PC-9 (cell line): Measurements from ENCODE around the gene ACER1.

Experiments
- CTCF ChIP-seq: fragments of 200-600 bp; sonication (generic); conservative IDR thresholded peaks from 2 replicates; pipeline ENCODE4 v1.6.1; 2017; ENCODE audit warnings: mixed run types, antibody characterized with exemption, mild to moderate bottlenecking, moderate library complexity
- EZH2 ChIP-seq: fragments of 200-600 bp; sonication (generic); IDR thresholded peaks from 2 replicates; pipeline ENCODE4 v1.8.0; 2017; ENCODE audit warnings: antibody characterized with exemption, low read depth

DNA sequence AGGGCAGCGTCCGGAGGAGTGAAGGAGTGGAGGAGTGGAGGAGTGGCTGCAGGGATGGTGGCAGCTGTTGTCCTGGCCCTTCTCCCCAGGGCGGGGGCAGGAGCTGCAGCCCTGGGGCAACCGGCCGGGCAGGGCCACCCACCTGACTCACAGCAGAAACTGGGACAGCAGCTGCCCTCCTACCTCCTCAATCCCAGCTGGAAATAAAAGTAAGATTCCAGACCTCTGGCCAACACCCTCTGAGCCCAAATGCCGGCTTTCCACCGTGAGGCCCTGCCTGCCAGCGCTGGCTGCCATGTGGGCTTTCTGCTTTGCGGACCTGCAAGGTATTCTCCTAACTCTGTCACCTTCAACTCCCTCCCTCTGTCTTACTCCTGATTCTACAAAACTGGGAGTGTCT is 24.6 kb upstream of the ACER1 start:
- no peak for TF ChIP-seq CTCF
- TF ChIP-seq EZH2, result no peak
